Hepatic stellate cell (primary cell): ENCODE data around the gene LAMA1.
"Not testable (repeated sequence)": the region's sequence is repeated elsewhere in the genome, so short reads cannot be mapped to it uniquely, and the experiment has no call there.

ENCODE experiments used
- DNase-seq: peaks from one replicate; pipeline ENCODE4 v3.0.0; 2011; ENCODE audit warnings: low spot score

LAMA1 gene

DNA sequence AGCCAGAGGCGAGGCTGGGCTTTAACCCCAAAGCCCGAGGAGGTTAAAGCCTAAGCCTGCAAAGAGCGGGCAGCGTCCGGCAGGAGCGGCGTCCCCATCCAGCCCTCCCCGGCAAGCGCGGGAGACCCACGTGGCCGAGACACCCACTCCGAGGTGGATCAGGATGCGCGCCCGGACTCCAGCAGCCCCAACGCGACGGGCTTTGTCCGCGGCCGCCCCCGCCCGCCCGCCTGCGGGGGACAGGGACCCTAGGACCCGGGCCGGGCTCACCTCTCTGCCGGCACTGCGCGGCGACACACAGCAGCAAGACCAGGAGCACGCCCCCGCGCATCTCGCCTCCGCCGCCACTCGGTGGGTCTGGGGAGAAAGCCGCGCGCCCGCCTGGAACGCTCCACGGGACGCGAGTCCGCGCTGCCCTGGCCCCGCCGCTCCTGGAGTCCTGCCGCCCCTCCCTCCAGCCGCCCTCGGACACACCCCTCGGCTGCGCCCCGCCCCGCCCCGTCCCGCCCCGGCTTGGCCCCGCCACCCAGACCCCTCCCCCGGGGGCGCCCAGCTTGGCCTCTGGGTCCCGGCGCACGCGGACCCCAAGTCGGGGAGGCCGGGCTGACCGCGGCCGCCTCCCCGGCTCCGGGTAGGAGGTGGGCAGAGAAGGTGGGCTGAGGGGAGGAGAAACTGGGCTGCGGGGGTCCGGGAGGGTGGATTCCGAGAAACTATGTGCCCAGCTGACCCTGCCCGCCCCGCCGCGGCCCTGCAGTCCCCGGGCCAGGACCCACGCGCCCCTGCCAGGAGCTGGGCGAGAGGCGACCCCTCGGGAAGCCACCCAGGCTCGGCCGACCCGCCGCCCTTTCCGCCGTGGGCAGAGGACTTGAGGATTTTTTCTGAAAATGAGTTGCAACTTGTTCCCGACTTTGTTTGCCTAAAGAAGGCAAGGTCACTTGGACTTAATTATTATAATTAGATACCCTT, at the start of gene LAMA1:
LAMA1 (minus strand) TSS at position 408 of the 966 bp plus-strand sequence; CDS start at position 331, 77 bp downstream.
- peak; percentile 21 for DNase-seq

GRCh38 chr18:7165846-7166393, 48.3 kb upstream of the LAMA1 start:
- DNase-seq, result no peak

DNA sequence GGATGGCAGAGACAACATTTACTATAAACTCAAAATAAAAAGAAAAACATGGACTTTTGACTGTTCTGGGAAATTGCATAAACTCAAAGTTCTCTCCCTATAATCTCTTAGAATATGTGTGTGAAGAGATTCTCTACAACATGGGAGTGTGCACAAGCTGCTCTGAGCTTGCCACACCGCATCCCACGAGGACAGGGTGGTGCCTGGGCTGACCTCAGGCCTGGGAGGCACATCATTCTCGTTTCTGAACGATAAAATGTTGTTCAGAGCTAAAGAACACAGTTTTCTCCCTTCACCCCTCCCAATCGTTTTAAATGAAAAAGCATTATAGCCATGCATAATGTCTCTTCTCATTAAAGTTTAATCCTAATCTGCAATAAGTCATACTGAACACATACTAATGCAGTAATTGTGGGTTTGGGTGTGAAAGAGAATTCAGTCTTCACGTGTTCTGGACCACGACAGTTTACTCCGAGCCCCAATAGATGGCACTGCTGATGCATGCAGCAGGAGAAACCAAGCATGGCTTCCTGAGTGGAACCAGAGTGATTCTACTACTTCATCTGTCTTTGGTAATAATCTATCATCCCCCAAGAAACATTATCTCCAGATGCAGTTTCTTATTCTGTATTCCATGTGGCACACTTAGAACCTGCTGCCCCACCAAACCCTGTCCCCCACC, 46.9 kb upstream of the LAMA1 start:
- no peak for DNase-seq

DNA sequence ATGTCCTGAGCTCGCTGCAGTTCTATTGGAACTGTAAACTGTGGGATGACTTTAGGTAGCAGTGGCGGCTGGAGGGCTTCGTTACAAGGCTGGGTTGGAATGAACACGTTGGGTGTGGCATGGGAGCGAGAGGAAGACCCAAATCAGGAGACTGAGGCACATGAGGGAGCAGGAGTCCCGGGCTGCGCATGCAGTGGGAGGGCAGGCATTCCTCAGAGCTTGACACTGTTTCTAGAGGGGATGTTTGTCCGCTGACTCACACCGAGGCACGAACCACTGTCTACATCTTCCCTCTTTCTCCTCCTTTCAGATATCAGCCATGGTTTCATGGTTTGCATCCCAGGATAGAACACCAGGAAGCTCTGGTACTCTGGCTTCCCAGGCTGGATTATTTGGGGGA, 40.6 kb upstream of the LAMA1 start:
- peak; percentile 75 for DNase-seq

- no peak for DNase-seq
These were observed 40.2 kb upstream of the LAMA1 start for GRCh38 chr18:7157760-7158159.

DNA sequence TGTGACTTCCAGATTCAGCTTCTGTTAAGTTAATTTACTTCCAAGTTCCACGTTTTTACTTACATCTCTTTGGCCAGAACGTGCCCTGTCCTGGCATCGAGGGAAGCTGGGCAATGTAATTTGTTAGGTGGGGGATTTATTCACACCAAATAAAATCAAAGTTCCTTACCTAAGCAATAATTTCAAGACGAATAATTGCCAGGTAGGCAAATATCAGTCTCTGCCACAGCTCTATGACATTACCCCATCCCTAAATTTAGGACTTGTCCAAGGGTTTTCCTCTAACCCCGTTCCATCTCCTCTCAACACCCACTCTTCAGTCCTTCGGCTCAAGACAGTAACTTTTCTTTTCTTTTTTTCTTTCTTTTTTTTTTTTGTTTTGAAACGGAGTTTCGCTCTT, 38.3 kb upstream of the LAMA1 start:
- DNase-seq, result no peak

GRCh38 chr18:7155092-7155491, 37.5 kb upstream of the LAMA1 start:
- DNase-seq, result no peak

DNA sequence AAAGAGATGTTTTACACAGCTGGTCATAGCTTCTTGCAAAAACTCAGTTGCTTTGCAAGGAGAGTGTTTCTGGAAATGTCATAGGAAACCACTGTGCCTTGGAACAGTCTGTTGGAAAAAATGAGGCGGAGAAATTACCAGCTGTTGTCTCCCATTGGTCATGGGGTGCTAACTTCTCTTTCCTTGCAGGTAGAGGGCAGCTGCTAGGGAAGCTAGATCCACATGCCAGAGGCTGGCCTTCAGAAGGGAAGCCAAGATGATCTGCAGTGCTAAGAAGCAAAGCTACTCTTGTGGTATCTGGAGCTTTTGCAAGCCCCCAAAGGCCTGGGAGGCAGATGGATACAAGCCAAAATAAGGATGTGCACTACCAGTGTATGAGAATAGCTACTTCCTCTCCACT, 34.8 kb upstream of the LAMA1 start:
- DNase-seq, result no peak

DNA sequence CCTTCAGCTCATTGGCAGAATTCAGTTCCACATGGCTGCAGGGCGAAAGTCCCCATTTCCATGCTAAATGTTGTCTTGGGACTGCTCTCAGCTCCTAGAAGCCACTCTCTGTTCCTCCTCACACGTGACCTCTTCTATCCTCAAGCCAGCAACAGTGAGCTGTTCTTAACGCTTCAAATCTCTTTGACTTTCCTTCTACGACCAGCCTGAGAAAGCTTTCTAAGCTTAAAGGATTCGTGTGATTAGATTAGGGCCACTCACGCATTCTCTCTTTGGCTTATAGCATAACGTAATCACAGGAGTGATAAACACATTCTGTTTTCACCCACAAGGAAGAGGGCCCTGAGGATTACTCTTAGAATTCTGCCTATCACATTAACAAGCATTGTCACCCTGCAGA, 29.8 kb upstream of the LAMA1 start:
- DNase-seq, result no peak

DNA sequence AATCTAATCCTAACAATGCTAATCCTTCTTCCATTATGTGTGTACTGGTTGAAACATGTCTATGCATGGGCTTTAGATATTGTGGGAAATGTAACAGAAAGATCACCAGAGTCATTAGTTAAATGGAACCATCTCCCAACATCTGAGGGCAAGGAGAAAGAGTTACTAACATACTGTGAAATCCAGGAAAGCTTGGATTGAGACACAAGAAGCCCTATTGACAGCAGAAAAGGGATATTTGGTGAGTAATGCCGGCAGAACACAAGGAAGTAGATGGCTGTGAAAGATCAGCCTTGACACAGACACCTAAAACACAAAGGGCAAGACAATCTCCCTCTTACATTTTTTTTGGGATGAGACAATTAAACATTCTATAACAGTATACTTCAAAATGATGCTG, 28.5 kb upstream of the LAMA1 start:
- no peak for DNase-seq

- DNase-seq, result not testable (repeated sequence)
These were observed 27.3 kb upstream of the LAMA1 start for GRCh38 chr18:7144921-7145320.

GRCh38 chr18:7141287-7141686, 23.7 kb upstream of the LAMA1 start:
- DNase-seq, result no peak

- no peak for DNase-seq
These were observed 21.8 kb upstream of the LAMA1 start for GRCh38 chr18:7139409-7139808.

- peak; percentile 53 for DNase-seq
These were observed 15.6 kb upstream of the LAMA1 start for GRCh38 chr18:7133181-7133580.

DNA sequence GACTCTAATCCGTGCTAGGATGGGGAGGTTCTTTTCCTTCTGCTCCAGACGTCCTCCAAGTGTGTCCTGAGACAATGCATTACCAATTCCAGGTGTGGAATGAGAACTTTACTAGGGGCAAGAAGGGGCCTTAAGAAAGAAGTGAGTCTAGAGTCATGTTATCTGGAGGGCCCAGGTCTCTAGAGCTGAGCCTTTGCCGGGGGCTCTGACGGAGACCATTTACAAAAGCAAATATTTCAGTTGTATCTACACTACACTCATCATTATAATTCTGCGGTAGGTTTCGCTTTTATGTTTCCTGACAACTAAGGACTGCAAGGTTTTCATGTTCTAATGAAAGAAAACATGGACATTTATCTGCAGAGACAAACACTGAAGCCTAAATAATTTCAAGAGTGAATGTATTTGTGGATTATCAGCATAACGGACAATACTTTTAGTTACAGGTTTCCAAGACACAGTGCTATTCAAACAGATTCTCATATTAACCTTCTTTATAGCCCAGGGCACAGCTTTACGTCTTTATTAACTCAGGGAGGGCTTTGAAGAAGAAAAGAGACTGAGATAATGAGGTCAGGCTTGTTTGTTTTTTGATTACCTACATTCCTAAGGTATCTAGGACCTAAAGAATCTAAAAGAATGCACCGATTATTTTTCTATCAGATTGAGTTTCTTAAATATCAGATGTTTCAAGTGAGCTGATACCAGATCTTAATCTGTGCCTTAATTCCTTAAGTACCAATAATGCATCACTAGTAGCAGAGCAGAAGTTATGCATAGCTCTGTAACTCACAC, 15.0 kb upstream of the LAMA1 start:
- DNase-seq, result no peak

GRCh38 chr18:7122376-7122775, 4.8 kb upstream of the LAMA1 start:
- no peak for DNase-seq

GRCh38 chr18:7116792-7117389, 706 bp downstream of the LAMA1 start:
- DNase-seq, result peak; percentile 31

DNA sequence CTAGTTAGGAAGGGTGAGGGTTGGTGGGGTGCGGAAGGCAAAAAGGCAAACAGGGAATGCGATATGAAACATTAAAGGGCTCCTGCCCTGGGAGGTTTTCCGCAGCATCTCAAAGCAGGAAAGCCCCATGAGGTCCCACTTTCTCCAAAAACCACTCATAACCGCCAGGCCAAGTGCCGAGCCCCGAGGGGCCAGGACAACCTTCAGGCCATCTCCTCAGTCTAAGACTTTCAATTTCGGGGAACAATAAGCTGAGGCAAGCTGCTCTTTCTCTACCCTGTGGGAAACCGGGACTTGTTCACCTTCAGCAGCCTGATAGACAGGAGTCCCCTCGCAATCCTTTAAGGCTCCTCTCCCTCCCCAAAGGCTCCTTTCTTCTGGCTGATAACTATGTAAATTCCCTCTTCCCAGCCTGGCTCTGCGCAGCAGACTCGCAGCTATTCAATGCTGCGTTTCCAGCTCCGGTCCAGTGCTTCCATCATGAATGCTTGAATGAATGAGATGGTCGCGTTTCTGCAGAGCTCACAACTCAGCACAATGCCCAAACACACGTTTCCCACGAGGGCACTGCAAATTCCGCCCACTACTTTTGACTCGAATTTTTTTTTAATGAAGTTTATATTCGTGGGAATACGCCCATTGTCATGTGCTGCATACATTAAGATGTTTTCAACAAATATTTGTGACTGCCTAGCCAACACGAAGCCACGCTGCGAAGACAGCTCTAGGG, 1.4 kb downstream of the LAMA1 start:
- peak; percentile 35 for DNase-seq

GRCh38 chr18:7112936-7113335, 4.7 kb downstream of the LAMA1 start:
- no peak for DNase-seq

DNA sequence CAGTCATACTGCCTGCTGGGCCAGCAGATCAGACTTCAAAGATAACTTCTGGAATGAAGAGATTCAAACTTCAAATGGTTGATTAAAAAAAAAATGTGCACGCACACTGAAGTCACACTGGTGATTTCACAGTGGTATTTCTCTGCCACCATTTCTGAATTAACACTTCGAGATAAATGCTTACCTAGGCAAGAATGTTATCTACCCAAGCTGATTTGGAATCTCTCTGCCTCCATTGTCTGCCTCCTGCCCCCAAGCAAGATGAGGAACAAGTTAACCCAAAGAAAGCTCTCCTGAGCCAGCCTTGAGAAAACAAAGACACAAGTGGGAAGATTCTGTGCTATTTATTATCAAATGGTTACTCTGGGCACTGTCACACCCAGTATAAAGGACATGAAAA, 6.5 kb downstream of the LAMA1 start:
- DNase-seq, result no peak

GRCh38 chr18:7105943-7106342, 11.7 kb downstream of the LAMA1 start:
- no peak for DNase-seq
